Activated gamma-delta T cell treated with Interleukin-2 at 50 U/mL for 16 hours (primary cell): ENCODE measurements around the gene EPB41L5.
"Not testable (repeated sequence)": the region's sequence is repeated elsewhere in the genome, so short reads cannot be mapped to it uniquely, and the experiment has no call there.

Experiments used
- DNase-seq: peaks from one replicate; pipeline ENCODE4 v3.0.0-alpha.2; 2020

The EPB41L5 gene

GRCh38 chr2:120032297-120032696, 19.4 kb downstream of the EPB41L5 start:
- no peak for DNase-seq

DNA sequence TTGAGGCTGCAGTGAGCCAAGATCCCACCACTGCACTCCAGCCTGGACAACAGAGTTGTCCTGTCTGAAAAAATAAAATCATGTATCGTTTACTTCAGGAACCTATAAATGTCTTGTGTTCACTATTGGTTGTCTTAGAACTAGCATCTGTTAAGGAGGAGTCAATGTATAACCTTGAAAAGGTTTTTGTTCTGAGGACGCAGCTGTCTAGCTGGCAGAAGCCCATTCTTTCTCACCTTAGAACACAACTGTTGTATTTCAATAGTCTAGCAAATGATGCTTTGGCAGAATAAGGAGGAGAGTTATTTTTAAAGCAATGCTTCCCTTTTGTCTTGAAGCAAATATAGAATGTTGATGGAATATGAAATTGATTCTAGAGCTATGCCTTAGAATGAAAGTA, 21.1 kb downstream of the EPB41L5 start:
- DNase-seq: no peak

- no peak for DNase-seq
Measured at GRCh38 chr2:120034621-120035020, 21.7 kb downstream of the EPB41L5 start.

DNA sequence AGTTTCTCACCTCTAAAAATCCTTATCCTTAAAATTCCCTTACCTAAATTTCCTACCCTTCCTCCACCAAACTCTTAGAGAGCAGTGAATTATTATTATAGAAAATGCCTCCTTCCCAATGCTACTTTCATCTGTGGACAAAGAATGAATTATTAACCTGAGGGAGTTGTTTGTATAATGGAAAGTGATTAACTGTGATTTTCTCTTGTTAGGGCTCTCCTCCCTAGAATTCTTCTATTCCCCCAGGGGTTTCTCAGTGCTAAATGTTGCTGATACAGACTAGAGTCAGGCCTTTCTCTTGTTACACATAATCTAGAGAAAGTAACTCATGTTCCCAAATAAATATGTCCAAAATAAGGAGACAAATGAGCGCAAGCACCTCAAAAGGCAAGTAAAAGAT, 23.3 kb downstream of the EPB41L5 start:
- no peak for DNase-seq

GRCh38 chr2:120037995-120038541, 25.2 kb downstream of the EPB41L5 start:
- no peak for DNase-seq

DNA sequence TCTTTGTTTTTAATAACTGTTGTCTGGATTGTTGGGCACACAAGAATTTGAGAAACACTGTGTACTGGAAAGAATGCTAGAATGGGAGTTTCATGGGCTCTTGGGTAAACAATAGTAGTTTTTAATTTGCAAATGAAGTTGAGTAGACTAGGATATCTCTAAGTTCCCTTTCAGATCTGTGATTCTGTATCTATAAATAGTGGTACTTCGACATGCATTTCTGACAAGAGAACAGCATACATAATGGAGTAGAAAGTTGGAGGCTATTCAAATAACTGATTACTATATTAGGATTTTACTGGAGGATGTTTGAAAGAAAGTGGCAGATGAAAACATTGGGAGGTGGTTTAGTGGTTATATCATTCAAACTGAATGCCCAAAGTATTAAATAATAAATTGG, 29.5 kb downstream of the EPB41L5 start:
- DNase-seq: no peak

DNA sequence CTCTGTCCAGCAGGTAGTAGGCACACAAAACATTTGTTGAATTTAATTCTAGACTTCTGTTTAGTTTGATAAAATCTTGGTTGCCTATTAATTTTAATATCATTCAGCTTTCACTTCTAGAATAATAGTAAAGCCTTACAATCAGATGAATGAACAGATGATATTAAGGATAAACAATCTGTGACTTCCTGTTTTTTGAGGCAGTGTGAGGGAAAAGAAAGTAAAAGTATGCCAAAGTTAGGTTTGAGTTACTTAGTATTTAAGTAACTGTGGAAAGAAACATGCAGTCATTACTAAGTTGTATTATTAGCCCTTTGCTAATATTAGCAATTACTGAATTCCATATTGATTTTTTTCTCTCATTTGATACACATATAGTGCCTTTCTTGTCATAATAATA, 31.5 kb downstream of the EPB41L5 start:
- DNase-seq: no peak

DNA sequence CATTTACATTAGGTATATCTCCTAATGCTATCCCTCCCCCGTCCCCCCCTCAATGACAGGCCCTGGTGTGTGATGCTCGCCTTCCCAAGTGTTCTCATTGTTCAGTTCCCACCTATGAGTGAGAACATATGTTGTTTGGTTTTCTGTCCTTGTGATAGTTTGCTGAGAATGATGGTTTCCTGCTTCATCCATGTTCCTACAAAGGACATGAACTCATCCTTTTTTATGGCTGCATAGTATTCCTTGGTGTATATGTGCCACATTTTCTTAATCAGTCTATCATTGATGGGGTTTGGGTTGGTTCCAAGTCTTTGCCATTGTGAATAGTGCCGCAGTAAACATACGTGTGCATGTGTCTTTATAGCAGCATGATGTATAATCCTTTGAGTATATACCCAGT, 32.9 kb downstream of the EPB41L5 start:
- DNase-seq: not testable (repeated sequence)

DNA sequence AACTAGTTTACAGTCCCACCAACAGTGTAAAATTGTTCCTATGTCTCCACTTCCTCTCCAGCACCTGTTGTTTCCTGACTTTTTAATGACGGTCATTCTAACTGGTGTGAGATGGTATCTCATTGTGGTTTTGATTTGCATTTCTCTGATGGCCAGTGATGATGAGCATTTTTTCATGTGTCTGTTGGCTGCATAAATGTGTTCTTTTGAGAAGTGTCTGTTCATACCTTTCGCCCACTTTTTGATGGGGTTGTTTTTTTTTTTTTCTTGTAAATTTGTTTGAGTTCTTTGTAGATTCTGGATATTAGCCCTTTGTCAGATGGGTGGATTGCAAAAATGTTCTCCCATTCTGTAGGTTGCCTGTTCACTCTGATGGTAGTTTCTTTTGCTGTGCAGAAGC, 33.4 kb downstream of the EPB41L5 start:
- DNase-seq: not testable (repeated sequence)

DNA sequence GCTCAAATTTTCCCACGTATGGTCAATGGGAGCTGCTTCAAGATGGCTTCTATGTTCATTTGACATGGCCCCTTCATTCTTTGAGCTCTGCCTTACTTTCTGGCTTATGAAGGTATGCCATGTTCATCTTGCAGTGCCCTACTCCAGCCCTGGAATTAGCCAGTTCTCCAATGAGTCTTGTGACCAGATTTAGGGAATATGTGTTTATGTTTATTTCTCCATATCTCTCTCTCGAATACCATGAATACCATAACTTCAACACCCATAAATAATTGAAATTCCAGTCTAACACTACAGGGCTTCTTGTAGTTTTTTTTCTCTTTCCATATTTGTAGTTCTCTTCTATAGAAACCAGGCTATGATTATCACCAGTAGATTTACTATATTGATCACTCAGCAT, 39.7 kb downstream of the EPB41L5 start:
- no peak for DNase-seq

DNA sequence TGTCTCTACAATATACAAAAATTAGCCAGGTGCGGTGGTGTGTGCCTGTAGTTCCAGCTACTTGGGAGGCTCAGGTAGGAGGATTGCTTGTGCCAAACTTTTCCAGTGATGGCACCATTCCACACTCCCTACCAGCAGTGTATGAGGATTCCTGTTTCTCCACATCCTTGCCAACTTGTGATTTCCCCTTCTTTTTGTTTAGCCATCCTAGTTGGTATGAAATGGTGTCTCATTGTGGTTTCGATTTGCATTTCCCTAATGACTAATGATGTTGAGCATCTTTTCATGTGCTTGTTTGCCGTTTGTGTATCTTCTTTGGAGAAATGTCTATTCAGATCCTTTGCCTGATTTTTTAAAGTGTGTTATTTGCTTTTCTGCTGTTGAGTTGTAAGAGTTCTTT, 41.0 kb downstream of the EPB41L5 start:
- DNase-seq: no peak

- no peak for DNase-seq
Measured at GRCh38 chr2:120059483-120059882, 46.6 kb downstream of the EPB41L5 start.

- no peak for DNase-seq
Measured at GRCh38 chr2:120060088-120060623, 47.3 kb downstream of the EPB41L5 start.

GRCh38 chr2:120064664-120065063, 51.8 kb downstream of the EPB41L5 start:
- no peak for DNase-seq

- no peak for DNase-seq
Measured at GRCh38 chr2:120066800-120067547, 54.1 kb downstream of the EPB41L5 start.

- DNase-seq: not testable (repeated sequence)
Measured at GRCh38 chr2:120068040-120068658, 55.3 kb downstream of the EPB41L5 start.

DNA sequence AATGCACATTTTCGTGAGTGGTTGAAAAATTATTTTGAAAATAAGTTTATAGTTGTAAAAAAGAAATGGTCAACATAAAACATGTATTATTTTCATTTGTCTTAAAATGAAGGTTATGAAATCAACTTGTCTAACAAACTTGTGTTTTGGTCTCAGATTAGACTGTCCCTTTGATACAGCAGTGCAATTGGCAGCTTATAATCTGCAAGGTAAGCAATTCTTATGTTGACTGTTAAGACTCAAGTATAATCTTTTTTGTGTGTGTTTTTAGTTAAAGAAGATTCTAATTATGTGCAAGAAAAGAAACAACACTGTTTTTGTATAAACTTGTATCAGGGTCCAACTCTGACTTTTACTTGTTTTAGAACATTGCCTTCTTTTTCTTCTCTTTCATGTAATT, 62.7 kb downstream of the EPB41L5 start:
- DNase-seq: no peak

- DNase-seq: no peak
Measured at GRCh38 chr2:120077896-120078295, 65.0 kb downstream of the EPB41L5 start.

DNA sequence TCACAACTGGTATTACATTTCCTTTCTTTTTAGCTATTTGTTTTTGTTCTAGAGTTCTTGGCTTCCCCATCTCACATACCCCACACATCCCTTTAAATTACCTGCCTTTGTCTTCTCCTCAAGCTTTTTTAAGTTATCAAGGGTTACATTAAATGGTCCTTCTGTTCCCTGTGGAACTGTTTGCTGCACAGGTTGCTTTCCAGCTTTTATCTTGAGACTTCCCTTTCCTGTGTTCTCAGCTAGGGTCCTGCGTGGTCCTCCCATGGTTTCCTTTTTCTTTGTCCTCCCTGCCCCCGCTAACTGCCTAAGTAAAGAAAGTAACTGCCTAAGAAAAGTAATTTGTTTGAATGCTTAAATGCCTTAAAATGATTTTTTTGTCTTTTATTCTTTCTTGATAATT, 66.8 kb downstream of the EPB41L5 start:
- no peak for DNase-seq

DNA sequence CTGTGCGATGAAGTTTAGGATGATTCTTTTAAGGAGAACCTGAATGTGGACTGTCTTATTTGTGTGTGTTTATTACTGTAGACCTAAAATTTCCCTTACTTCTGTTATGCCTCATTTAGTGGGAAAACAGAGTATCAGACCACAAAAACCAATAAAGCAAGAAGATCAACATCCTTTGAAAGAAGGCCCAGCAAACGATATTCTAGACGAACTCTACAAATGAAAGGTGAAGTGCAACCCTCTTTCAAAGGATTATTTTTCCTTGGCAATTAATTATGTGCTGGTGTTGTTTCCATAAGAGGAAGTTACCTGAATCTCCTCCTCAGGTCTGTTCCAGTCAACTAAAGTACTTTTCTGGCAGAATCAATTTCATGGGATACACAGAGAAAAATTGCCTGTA, 78.6 kb downstream of the EPB41L5 start:
- DNase-seq: no peak

DNA sequence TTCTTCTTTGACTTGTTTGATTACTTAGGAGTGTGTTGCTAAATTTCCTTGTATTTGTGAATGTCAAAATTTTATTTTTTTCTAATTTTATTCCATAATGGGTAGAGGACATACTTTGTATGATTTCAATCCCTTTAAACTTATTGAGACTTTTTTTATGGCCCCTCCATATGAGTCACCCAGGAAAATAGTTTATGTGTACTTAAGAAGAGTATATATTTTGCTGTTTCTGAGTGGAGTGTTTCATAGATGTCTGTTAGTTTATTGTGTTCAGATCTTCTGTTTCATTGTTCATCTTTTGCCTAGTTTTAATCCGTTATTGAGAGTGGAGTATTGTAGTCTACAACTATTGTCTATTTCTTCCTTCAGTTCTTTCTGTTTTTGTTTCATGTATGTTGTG, 81.9 kb downstream of the EPB41L5 start:
- DNase-seq: no peak

GRCh38 chr2:120100627-120101026, 87.8 kb downstream of the EPB41L5 start:
- no peak for DNase-seq

- no peak for DNase-seq
Measured at GRCh38 chr2:120103723-120104467, 91.0 kb downstream of the EPB41L5 start.

- DNase-seq: no peak
Measured at GRCh38 chr2:120104772-120105171, 91.9 kb downstream of the EPB41L5 start.
